ENCODE data around the gene AARS2. TPM values are rescaled to one million over a fixed set of nuclear protein-coding genes. Genes with fewer than 3 reads are reported as not detected.

AARS2 gene
- total RNA-seq, 1 donor from 2014 or later, result 17.5 TPM

GRCh38 chr6:44275271-44275748 lies 37.8 kb downstream of the AARS2 start:
- no peak for DNase-seq

- no peak for DNase-seq
These were observed 39.5 kb downstream of the AARS2 start for GRCh38 chr6:44273617-44274016.

GRCh38 chr6:44272999-44273566 lies 40.1 kb downstream of the AARS2 start:
- DNase-seq, result no peak

GRCh38 chr6:44272529-44272928 lies 40.6 kb downstream of the AARS2 start:
- DNase-seq, result no peak

GRCh38 chr6:44271914-44272313 lies 41.2 kb downstream of the AARS2 start:
- DNase-seq, result no peak

GRCh38 chr6:44271406-44271723 lies 41.8 kb downstream of the AARS2 start:
- no peak for DNase-seq

GRCh38 chr6:44270526-44271405 lies 42.4 kb downstream of the AARS2 start:
- no peak for DNase-seq

GRCh38 chr6:44269921-44270525 lies 43.1 kb downstream of the AARS2 start, which contains the start of gene TMEM151B:
Gene TMEM151B (plus strand): TSS chr6:44270450. CDS start chr6:44270743, 293 bp downstream.
- DNase-seq, result no peak

GRCh38 chr6:44269178-44269920 lies 43.8 kb downstream of the AARS2 start:
- DNase-seq, result no peak

GRCh38 chr6:44268095-44268628 lies 45.0 kb downstream of the AARS2 start:
- peak; percentile 78 for DNase-seq

- no peak for DNase-seq
These were observed 45.9 kb downstream of the AARS2 start for GRCh38 chr6:44267252-44267651.

- DNase-seq, result no peak
These were observed 46.8 kb downstream of the AARS2 start for GRCh38 chr6:44266347-44266746.

- DNase-seq, result no peak
These were observed 47.4 kb downstream of the AARS2 start for GRCh38 chr6:44265722-44266233.

GRCh38 chr6:44265007-44265721 lies 48.0 kb downstream of the AARS2 start, which contains the start of gene NFKBIE:
Gene NFKBIE (minus strand): TSS chr6:44265551. CDS start chr6:44265346, 205 bp downstream.
- DNase-seq, result peak; percentile 90

- DNase-seq, result no peak
These were observed 48.8 kb downstream of the AARS2 start for GRCh38 chr6:44264154-44265006.

GRCh38 chr6:44263354-44264100 lies 49.6 kb downstream of the AARS2 start:
- peak; percentile 48 for DNase-seq

- no peak for DNase-seq
These were observed 50.4 kb downstream of the AARS2 start for GRCh38 chr6:44262467-44263353.

GRCh38 chr6:44261581-44261980 lies 51.6 kb downstream of the AARS2 start:
- DNase-seq, result no peak
